PC-3 (cell line): ENCODE results near the gene TIAM2. TPM values are rescaled to one million over a fixed set of nuclear protein-coding genes. Genes with fewer than 3 reads are reported as not detected.

Source experiments
- ATAC-seq: fragments of 200-7000 bp; cut with Tn5 transposase; 2 replicates; pipeline ENCODE4 v1.9.1; 2020; ENCODE audit warnings: mild to moderate bottlenecking, moderate library complexity
- BruUV-seq: library from RNA; stranded (reverse); fragments of 400-500 nt; replicated peaks from 2 replicates; lab custom pipeline; 2021; lab: Mats Ljungman, UMichigan
- CTCF ChIA-PET: fragments of 300-600 bp; sonication (Branson Sonifier 250); formaldehyde crosslinking; loops from one replicate; lab custom pipeline; 2022; ENCODE audit warnings: antibody characterized with exemption; lab: Charles Lee
- POLR2A ChIA-PET: fragments of 300-600 bp; sonication (Branson Sonifier 250); formaldehyde crosslinking; loops from one replicate; lab custom pipeline; 2022; ENCODE audit warnings: antibody characterized with exemption; ENCODE audit not compliant: unreplicated experiment; lab: Charles Lee
- DNase-seq: peaks from one replicate; pipeline ENCODE4 v3.0.0-alpha.2; 2015
- H2AFZ ChIP-seq: fragments of 300-600 bp; sonication (generic); 2 replicates; pipeline ENCODE4 v1.6.0; 2016; ENCODE audit warnings: antibody characterized with exemption, low read length
- H3F3A ChIP-seq: fragments of 300-600 bp; sonication (generic); one replicate; pipeline ENCODE4 v1.6.0; 2017; ENCODE audit warnings: antibody characterized with exemption, low read length, control low read depth, mild to moderate bottlenecking; ENCODE audit not compliant: unreplicated experiment
- H3K27ac ChIP-seq: fragments of 300-600 bp; sonication (generic); 2 replicates; pipeline ENCODE4 v1.5.1; 2016; ENCODE audit warnings: mild to moderate bottlenecking, low read length
- H3K27me3 ChIP-seq: fragments of 300-600 bp; sonication (generic); 2 replicates; pipeline ENCODE4 v1.6.1; 2016; ENCODE audit warnings: low read length, mixed read lengths
- H3K36me3 ChIP-seq: fragments of 300-600 bp; sonication (generic); 2 replicates; pipeline ENCODE4 v1.6.1; 2016; ENCODE audit warnings: low read depth, mixed run types, low read length, mixed read lengths
- H3K4me1 ChIP-seq: fragments of 300-600 bp; sonication (generic); 2 replicates; pipeline ENCODE4 v1.5.1; 2016; ENCODE audit warnings: low read length; ENCODE audit not compliant: insufficient read depth
- H3K4me2 ChIP-seq: fragments of 300-600 bp; sonication (generic); 2 replicates; pipeline ENCODE4 v1.6.0; 2016; ENCODE audit warnings: low read length
- H3K4me3 ChIP-seq: fragments of 300-600 bp; sonication (generic); 2 replicates; pipeline ENCODE4 v1.5.1; 2016; ENCODE audit warnings: mild to moderate bottlenecking, low read length, mixed read lengths
- H3K79me2 ChIP-seq: fragments of 300-600 bp; sonication (generic); 2 replicates; pipeline ENCODE4 v1.6.1; 2017; ENCODE audit warnings: low read length, mixed read lengths
- H3K9ac ChIP-seq: fragments of 300-600 bp; sonication (generic); 2 replicates; pipeline ENCODE4 v1.6.0; 2016; ENCODE audit warnings: mild to moderate bottlenecking, low read length
- H3K9me2 ChIP-seq: fragments of 300-600 bp; sonication (generic); replicated peaks from 2 replicates; pipeline ENCODE4 v1.6.1; 2016; ENCODE audit warnings: mixed run types, low read length, mixed read lengths
- H3K9me3 ChIP-seq: fragments of 300-600 bp; sonication (generic); 2 replicates; pipeline ENCODE4 v1.6.1; 2016; ENCODE audit warnings: low read length, mixed read lengths
- H4K20me1 ChIP-seq: fragments of 300-600 bp; sonication (generic); 2 replicates; pipeline ENCODE4 v1.6.1; 2016; ENCODE audit warnings: low read length, mixed read lengths
- CTCF ChIP-seq: fragments of 300-600 bp; sonication (generic); conservative IDR thresholded peaks from 2 replicates; pipeline ENCODE4 v1.5.1; 2017; ENCODE audit warnings: antibody characterized with exemption, low read depth, mild to moderate bottlenecking, low read length
- EZH2 ChIP-seq: fragments of 300-600 bp; sonication (generic); IDR thresholded peaks from one replicate; pipeline ENCODE4 v1.6.1; 2017; ENCODE audit warnings: antibody characterized with exemption, mild to moderate bottlenecking, low read length; ENCODE audit not compliant: unreplicated experiment
- EZH2phosphoT487 ChIP-seq: fragments of 300-600 bp; sonication (generic); IDR thresholded peaks from 2 replicates; pipeline ENCODE4 v1.6.1; 2018; ENCODE audit warnings: mild to moderate bottlenecking, antibody characterized with exemption, low read length, borderline replicate concordance
- intact Hi-C: fragments of 100-400 bp; cut with micrococcal nuclease; formaldehyde crosslinking; loops from 2 replicates; pipeline ENCODE4 v1.9.0; 2023
- total RNA-seq: library from RNA; depleted of rRNA; stranded (reverse); fragments of >200 nt; gene quantifications from 2 replicates; pipeline ENCODE4 v1.2.3, GENCODE V29; 2014

TIAM2 gene
- total RNA-seq, 1 experiment from 2014 or later: 4.5 TPM

- intact Hi-C loops: no loop called here
- no peak for DNase-seq
- H3K4me2 ChIP-seq: no peak overlapping the region
- H4K20me1 ChIP-seq: no peaks in the 10 kb centered on the region
- no peaks in the 10 kb centered on the region for H3K36me3 ChIP-seq
- H3K27me3 ChIP-seq: no peaks in the 10 kb centered on the region
- BruUV-seq: no TSS peak
- H3K9me3 ChIP-seq: no peaks in the 10 kb centered on the region
- no peak overlapping the region for H3K9ac ChIP-seq
- no peak overlapping the region for H3K27ac ChIP-seq
- CTCF ChIA-PET: no interaction called here
- POLR2A ChIA-PET: no interaction called here
- H2AFZ ChIP-seq: no peak overlapping the region
- H3K79me2 ChIP-seq: no peaks in the 10 kb centered on the region
- no peaks in the 10 kb centered on the region for H3K9me2 ChIP-seq
- H3K4me1 ChIP-seq: peaks cover 6% of the 10 kb centered on the region
- no peak overlapping the region for H3K4me3 ChIP-seq
- ATAC-seq: no peak
- TF ChIP-seq EZH2phosphoT487 (no peak), EZH2 (no peak), CTCF (no peak)
- no peaks in the 10 kb centered on the region for H3F3A ChIP-seq
Measured at GRCh38 chr6:155252581-155252980, 257.5 kb downstream of the TIAM2 start.

GRCh38 chr6:155253337-155253736 lies 258.2 kb downstream of the TIAM2 start:
- TF ChIP-seq EZH2phosphoT487 (no peak), EZH2 (no peak), CTCF (no peak)
- Histone ChIP-seq H2AFZ (no peak overlapping the region), H3K79me2 (no peaks in the 10 kb centered on the region), H3K9ac (no peak overlapping the region), H3K4me1 (peaks cover 6% of the 10 kb centered on the region), H4K20me1 (no peaks in the 10 kb centered on the region), H3K4me2 (no peak overlapping the region), H3K36me3 (no peaks in the 10 kb centered on the region), H3K27me3 (no peaks in the 10 kb centered on the region), H3K4me3 (no peak overlapping the region), H3K9me3 (no peaks in the 10 kb centered on the region), H3K9me2 (no peaks in the 10 kb centered on the region), H3K27ac (no peak overlapping the region), H3F3A (no peaks in the 10 kb centered on the region)
- ChIA-PET POLR2A (no interaction called here), CTCF (no interaction called here)
- DNase-seq: no peak
- intact Hi-C loops: no loop called here
- peak; percentile 33; the same call in 1 of the 2 replicates for ATAC-seq
- BruUV-seq: no TSS peak

GRCh38 chr6:155254139-155254538 lies 259.0 kb downstream of the TIAM2 start:
- Histone ChIP-seq H3F3A (no peaks in the 10 kb centered on the region), H3K4me3 (no peak overlapping the region), H3K4me1 (peaks cover 6% of the 10 kb centered on the region), H3K4me2 (no peak overlapping the region), H3K9ac (no peak overlapping the region), H4K20me1 (no peaks in the 10 kb centered on the region), H3K9me2 (no peaks in the 10 kb centered on the region), H3K27ac (no peak overlapping the region), H3K27me3 (no peaks in the 10 kb centered on the region), H3K36me3 (no peaks in the 10 kb centered on the region; the same call in 1 of the 2 replicates), H2AFZ (no peak overlapping the region), H3K9me3 (no peaks in the 10 kb centered on the region), H3K79me2 (no peaks in the 10 kb centered on the region)
- intact Hi-C loops: no loop called here
- DNase-seq (no peak), ATAC-seq (no peak)
- ChIA-PET CTCF (no interaction called here), POLR2A (no interaction called here)
- TF ChIP-seq EZH2phosphoT487 (no peak), CTCF (no peak), EZH2 (no peak)
- BruUV-seq: no TSS peak
